Activated T-cell treated with anti-CD3 and anti-CD28 coated beads, Interleukin-2, amount 50 U/mL, for 72 hours (primary cell): ENCODE data around the gene ERC1. TPM values are rescaled to one million over a fixed set of nuclear protein-coding genes. Genes with fewer than 3 reads are reported as not detected.
"Not testable (repeated sequence)": the region's sequence is repeated elsewhere in the genome, so short reads cannot be mapped to it uniquely, and the experiment has no call there.

ENCODE experiments used
- ATAC-seq, 2 donors: fragments of 150-1000 bp; cut with Tn5 transposase; replicated peaks in 1 of 2; 2 replicates each; pipeline ENCODE4 v1.10.0; 2021; ENCODE audit warnings: moderate library complexity in 2 of 2, mild to moderate bottlenecking in 1 of 2
- DNase-seq, 2 donors: peaks; one replicate each; pipeline ENCODE4 v3.0.0; 2021 to 2022; ENCODE audit warnings: mixed read lengths in 1 of 2
- H3K27ac Mint-ChIP-seq: one replicate; pipeline ENCODE4 v1.8.0; 2022; ENCODE audit warnings: mild to moderate bottlenecking, moderate library complexity, mixed read lengths
- H3K27me3 Mint-ChIP-seq: one replicate; pipeline ENCODE4 v1.8.0; 2022; ENCODE audit warnings: low read depth, mixed read lengths
- H3K36me3 Mint-ChIP-seq, 2 donors: one replicate each; pipeline ENCODE4 v1.8.0; 2022; ENCODE audit warnings: mixed read lengths in 2 of 2, mild to moderate bottlenecking in 1 of 2; ENCODE audit not compliant: insufficient read depth in 2 of 2
- H3K4me1 Mint-ChIP-seq: one replicate; pipeline ENCODE4 v1.8.0; 2022; ENCODE audit warnings: low read depth, mixed read lengths
- H3K4me3 Mint-ChIP-seq, 2 donors: one replicate each; pipeline ENCODE4 v1.8.0; 2022; ENCODE audit warnings: mild to moderate bottlenecking in 2 of 2, mixed read lengths in 2 of 2, moderate library complexity in 2 of 2
- H3K9me3 Mint-ChIP-seq, 2 donors: one replicate each; pipeline ENCODE4 v1.8.0; 2022; ENCODE audit warnings: mixed read lengths in 2 of 2
- total RNA-seq, 2 donors: library from RNA; stranded (reverse); gene quantifications; one replicate each; pipeline ENCODE4 v1.2.3, GENCODE V29; 2022

The ERC1 gene
- total RNA-seq, 2 donors from 2014 or later, result 27.5 to 28.9 TPM

DNA sequence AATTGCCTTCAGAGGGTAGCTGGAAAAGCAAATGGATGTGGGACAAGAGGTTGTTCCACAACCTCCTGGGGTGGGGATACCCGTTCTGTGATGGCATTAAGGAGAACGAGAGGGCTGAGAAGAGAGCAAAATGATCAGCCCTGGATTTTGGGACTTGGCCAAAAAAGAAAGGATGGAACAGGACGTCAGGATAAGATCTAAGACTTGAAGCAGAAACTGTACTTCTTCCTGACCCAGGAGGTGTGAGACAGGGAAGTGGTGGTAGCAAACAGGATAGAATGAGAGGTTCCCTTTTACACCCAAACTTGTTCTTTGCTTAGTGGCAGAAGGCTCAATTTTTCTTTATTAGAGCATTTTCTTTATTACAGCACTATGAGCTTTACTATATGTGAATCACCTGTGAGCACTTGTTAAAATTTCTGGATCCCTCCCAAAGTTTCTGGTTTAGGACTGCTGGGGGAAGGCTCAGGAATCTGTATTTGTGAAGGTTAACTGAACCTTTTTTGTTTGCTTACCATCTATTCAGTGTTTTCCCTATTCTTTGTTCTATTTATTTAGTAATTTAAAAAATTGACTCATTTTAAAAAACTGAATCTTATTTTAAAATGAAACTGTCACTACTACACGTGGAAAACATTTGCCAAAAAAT is 59.2 kb downstream of the ERC1 start:
- no peak for ATAC-seq
- DNase-seq, result no peak
- no peak overlapping the region for H3K4me3 Mint-ChIP-seq
- H3K4me1 Mint-ChIP-seq, result no peaks in the 10 kb centered on the region
- H3K27me3 Mint-ChIP-seq, result no peaks in the 10 kb centered on the region
- H3K36me3 Mint-ChIP-seq, result no peaks in the 10 kb centered on the region
- H3K27ac Mint-ChIP-seq, result no peak overlapping the region
- no peaks in the 10 kb centered on the region for H3K9me3 Mint-ChIP-seq

DNA sequence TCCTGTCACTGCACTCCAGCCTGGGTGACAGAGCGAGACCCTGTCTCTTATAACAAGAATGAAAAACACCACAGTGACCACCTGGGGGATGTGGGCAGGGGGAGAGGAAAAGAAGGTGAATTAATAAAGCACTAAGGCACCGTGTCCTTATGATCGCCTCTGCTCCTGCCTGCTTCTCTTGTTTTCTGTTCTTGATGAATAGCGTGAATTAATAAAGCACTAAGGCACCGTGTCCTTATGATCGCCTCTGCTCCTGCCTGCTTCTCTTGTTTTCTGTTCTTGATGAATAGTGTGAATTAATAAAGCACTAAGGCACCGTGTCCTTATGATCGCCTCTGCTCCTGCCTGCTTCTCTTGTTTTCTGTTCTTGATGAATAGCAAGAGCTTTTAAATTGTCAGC is 60.6 kb downstream of the ERC1 start:
- ATAC-seq, H3K9me3 Mint-ChIP-seq, H3K27ac Mint-ChIP-seq, H3K4me1 Mint-ChIP-seq, DNase-seq, H3K36me3 Mint-ChIP-seq, H3K4me3 Mint-ChIP-seq, H3K27me3 Mint-ChIP-seq: not testable (repeated sequence)

DNA sequence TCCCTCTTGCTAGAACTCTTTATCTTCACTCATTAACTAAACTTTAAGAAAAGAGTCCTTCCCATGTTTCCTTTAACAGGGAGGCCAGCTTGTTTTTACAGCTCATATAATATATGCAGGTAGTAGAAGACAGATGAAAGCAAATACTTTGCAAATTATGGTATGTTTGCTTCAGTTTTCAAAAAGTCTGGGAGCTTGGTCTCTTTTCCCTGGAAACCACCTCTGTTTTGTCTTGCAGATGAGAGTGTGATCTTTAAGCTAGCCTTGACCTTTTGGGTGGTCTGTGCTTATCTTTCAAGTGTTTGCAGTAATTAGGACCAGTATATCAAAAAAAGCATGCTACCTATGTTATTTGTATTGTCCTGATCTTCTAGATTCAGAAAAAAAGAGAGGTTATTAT is 62.7 kb downstream of the ERC1 start:
- H3K9me3 Mint-ChIP-seq, result peaks cover 3 to 6% of the 10 kb centered on the region in 2 donors
- no peak overlapping the region for H3K4me3 Mint-ChIP-seq
- no peaks in the 10 kb centered on the region for H3K27me3 Mint-ChIP-seq
- H3K36me3 Mint-ChIP-seq, result peaks cover 3 to 9% of the 10 kb centered on the region in 2 donors
- no peak for ATAC-seq
- no peak overlapping the region for H3K27ac Mint-ChIP-seq
- no peak for DNase-seq
- H3K4me1 Mint-ChIP-seq, result no peaks in the 10 kb centered on the region

DNA sequence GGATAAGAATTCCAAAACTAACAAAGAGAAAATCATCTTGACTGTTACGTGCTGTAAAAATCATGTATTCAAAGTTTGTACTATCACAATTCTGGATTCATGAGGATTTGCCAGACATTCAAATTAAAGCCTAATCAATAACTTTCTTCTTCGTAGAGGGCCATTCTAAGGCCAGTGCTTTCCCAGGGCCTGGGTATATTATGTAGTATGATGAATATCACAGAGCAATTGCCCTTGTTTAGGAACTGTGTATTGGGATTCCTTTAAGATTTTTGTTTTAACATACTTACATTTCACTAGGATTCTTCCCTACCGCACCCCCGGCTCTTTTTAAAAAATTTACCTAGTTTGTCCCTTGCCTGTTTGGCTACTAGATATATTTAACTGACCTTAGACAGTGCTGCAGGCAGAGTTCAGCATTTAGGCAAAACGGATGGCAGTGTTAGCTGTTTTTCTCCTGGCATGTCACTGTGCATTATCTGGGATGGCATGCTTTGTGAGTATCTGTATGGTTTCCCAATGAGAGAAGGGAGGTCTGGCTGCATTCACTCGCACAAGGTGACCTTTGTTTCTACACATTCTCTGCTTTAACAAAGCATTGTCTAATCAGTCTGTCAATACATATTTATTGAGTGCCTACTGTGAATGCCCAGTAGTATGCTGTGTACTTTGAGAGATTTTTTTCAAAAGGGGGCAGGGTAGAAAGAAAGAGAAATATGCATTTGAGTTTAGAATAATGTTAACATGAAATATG is 63.3 kb downstream of the ERC1 start:
- ATAC-seq, result no peak
- Mint-ChIP-seq H3K4me1 (no peaks in the 10 kb centered on the region), H3K4me3 (no peak overlapping the region), H3K27ac (no peak overlapping the region), H3K36me3 (peaks cover 7 to 15% of the 10 kb centered on the region in 2 donors), H3K27me3 (no peaks in the 10 kb centered on the region), H3K9me3 (peaks cover 5 to 10% of the 10 kb centered on the region in 2 donors)
- DNase-seq, result no peak

DNA sequence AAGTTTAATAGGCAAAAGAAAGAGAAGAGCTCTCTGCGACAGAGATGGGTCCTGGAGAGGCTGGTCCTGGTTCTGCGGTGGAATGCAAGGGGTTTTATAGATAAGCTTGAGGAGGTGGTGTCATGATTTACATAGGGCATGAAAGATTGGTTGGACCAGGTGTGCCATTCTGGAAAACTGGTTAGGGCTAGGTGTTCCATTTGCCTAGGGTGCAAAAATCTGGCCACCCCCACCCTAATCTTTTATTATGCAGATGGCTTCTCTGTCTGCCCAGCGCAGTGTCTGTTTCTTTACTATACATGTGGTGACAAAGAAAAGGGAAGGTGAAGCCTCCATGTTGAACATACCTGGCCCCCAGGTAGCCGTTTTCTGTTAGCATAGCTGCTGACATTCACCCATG is 65.4 kb downstream of the ERC1 start:
- H3K27me3 Mint-ChIP-seq, result no peaks in the 10 kb centered on the region
- H3K4me3 Mint-ChIP-seq, result no peak overlapping the region
- peaks cover 13 to 15% of the 10 kb centered on the region in 2 donors for H3K9me3 Mint-ChIP-seq
- no peak for ATAC-seq
- H3K36me3 Mint-ChIP-seq, result peaks cover 13 to 22% of the 10 kb centered on the region in 2 donors
- H3K4me1 Mint-ChIP-seq, result no peaks in the 10 kb centered on the region
- no peak overlapping the region for H3K27ac Mint-ChIP-seq
- DNase-seq, result no peak

DNA sequence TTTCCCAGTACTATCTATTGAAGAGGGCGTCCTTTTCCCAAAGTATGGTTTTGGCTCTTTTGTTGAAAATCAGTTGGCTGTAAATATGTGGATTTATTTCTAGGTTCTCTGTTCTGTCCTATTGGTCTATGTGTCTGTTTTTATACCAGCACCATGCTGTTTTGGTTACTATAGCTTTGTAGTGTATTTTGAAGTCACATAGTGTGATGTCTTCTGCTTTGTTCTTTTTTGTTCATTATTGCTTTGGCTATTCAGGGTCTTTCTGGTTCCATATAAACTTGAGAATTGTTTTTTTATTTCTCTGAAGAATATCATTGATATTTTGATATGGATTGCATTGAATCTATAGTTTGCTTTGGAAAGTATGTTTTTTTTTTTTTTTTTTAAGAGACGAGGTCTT is 67.4 kb downstream of the ERC1 start:
- Mint-ChIP-seq H3K27ac (no peak overlapping the region), H3K36me3 (peaks cover 18 to 28% of the 10 kb centered on the region in 2 donors), H3K9me3 (peaks cover 14 to 18% of the 10 kb centered on the region in 2 donors), H3K4me3 (no peak overlapping the region), H3K4me1 (no peaks in the 10 kb centered on the region), H3K27me3 (no peaks in the 10 kb centered on the region)
- no peak for ATAC-seq
- no peak for DNase-seq

DNA sequence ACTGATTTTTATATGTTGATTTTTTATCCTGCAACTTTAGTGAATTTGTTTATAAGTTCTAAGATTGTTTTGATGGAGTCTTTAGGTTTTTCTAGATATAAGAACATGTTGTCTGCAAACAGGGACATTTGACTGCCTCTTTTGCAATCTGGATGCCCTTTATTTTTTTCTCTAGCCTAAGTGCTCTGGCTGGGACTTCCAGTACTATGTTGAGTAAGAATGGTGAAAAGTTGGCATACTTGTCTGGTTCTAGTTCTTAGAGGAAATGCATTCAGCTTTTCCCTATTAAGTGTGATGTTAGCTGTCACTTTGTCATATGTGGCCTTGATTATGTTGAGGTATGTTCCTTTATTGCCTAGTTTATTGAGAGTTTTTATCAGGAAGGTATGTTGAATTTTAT is 68.1 kb downstream of the ERC1 start:
- Mint-ChIP-seq H3K36me3 (peaks cover 24 to 34% of the 10 kb centered on the region in 2 donors), H3K9me3 (peaks cover 17 to 23% of the 10 kb centered on the region in 2 donors)

DNA sequence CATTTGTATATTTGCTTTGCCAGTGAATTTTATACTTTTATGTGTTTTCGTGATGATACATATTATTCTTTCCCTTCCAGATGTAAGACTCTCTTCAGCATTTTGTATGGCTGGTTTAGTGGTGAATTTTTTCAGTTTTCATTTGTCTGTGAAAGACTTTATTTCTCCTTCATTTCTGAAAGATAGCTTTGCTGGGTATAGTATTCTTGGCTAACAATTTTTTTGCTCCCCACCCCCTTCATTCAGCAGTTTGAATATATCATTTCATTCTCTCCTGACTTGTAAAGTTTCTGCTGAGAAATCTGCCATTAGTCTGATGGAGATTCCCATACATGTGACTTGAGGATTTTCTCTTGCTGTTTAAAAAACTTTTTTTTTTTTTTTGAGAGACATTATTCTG is 72.8 kb downstream of the ERC1 start:
- Mint-ChIP-seq H3K4me1 (no peaks in the 10 kb centered on the region), H3K9me3 (peaks cover 15 to 16% of the 10 kb centered on the region in 2 donors), H3K27me3 (no peaks in the 10 kb centered on the region), H3K27ac (no peak overlapping the region), H3K4me3 (no peak overlapping the region), H3K36me3 (peaks cover 21 to 41% of the 10 kb centered on the region in 2 donors)
- DNase-seq (no peak), ATAC-seq (no peak)

More for the DNA sequence above, 68.1 kb downstream of the ERC1 start:
- no peak overlapping the region for H3K4me3 Mint-ChIP-seq
- H3K27me3 Mint-ChIP-seq, result no peaks in the 10 kb centered on the region
- H3K4me1 Mint-ChIP-seq, result no peaks in the 10 kb centered on the region
- DNase-seq (no peak), ATAC-seq (no peak)
- H3K27ac Mint-ChIP-seq, result no peak overlapping the region

DNA sequence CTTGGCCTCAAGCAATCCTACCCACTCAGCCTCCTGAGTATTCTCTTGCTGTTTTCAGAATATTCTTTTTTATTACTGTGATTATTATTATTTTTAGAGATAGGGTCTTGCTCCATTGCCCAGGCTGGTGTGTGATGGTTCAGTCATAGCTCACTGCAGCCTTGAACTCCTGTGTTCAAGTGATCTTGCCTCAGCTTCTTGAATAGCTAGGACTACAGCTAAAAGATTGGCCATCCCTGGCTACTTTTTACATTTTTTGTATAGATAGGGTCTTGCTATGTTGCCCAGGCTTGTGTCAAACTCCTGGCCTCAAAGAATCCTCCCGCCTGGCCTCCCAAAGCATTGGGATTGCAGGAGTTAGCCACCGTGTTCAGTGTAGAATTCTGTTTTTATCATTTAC is 73.3 kb downstream of the ERC1 start:
- DNase-seq (no peak), ATAC-seq (no peak)
- Mint-ChIP-seq H3K27ac (no peak overlapping the region), H3K27me3 (no peaks in the 10 kb centered on the region), H3K9me3 (peaks cover 13% of the 10 kb centered on the region in 2 donors), H3K36me3 (peaks cover 19 to 36% of the 10 kb centered on the region in 2 donors), H3K4me1 (no peaks in the 10 kb centered on the region), H3K4me3 (no peak overlapping the region)

DNA sequence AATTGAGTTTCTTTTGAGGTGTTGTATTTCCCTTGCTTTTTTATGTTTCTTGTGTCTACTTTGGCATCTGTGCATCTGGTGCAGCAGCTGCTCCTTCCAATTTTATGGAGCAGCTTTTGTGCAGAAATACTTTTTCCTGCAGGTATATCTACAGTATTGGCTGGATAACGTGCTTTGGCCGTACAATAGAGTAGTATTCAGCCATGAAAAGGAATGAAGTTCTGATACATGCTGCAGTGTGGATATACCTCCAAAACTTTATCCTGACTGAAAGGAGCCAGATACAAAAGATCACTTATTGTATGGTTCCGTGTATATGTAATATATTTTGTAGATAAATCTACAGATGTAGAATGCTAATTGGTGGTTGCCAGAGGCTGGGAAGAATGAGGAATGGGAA is 74.6 kb downstream of the ERC1 start:
- Mint-ChIP-seq H3K9me3 (peaks cover 8 to 10% of the 10 kb centered on the region in 2 donors), H3K4me1 (peaks cover 3% of the 10 kb centered on the region), H3K27me3 (no peaks in the 10 kb centered on the region), H3K27ac (no peak overlapping the region), H3K36me3 (peaks cover 16 to 30% of the 10 kb centered on the region in 2 donors), H3K4me3 (no peak overlapping the region)
- ATAC-seq (no peak), DNase-seq (no peak)

DNA sequence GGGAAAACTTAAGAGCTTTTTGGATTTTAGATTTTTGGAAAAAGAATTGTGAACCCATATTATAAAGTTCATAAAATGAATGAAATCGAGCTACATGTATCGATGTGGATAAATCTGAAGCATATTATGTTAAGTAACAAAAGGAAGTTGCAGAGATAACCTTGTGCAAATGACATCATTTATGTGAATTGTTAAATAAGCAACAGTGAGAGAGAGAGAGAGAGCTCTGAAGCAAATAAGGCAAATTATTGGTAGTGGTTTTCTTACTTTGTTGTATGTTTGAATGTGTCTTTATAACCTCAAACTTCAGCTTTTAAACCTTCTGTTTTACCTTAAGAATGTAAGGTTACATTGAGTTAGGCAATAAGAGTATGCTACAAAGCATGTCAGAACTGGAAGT is 78.8 kb downstream of the ERC1 start:
- ATAC-seq, result no peak
- H3K36me3 Mint-ChIP-seq, result peaks cover 0 to 10% of the 10 kb centered on the region in 2 donors
- H3K9me3 Mint-ChIP-seq, result peaks cover 0 to 1% of the 10 kb centered on the region in 2 donors
- H3K4me3 Mint-ChIP-seq, result no peak overlapping the region
- peaks cover 14% of the 10 kb centered on the region for H3K4me1 Mint-ChIP-seq
- no peaks in the 10 kb centered on the region for H3K27me3 Mint-ChIP-seq
- H3K27ac Mint-ChIP-seq, result no peak overlapping the region
- no peak for DNase-seq

DNA sequence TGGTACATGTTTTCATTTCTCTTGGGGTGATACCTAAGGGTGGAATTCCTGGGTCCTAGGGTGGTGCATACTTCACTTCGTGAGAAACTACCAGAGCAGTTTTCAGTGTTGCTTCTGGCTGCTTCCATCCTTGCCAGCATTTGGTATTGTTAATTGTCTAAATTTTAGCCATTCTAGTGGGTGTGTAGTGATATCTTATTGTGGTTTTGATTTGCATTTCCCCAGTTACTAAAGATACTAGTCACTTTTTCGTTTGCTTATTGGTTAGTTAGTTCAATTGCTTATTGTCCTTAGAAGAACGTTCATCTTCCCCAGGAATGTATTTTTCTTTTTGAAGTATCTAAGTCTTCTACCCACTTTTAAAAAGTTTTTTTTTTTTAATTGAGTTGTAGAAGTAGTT is 80.2 kb downstream of the ERC1 start:
- no peaks in the 10 kb centered on the region for H3K9me3 Mint-ChIP-seq
- H3K4me1 Mint-ChIP-seq, result peaks cover 18% of the 10 kb centered on the region
- DNase-seq (no peak), ATAC-seq (no peak)
- H3K27ac Mint-ChIP-seq, result no peak overlapping the region
- H3K27me3 Mint-ChIP-seq, result no peaks in the 10 kb centered on the region
- no peaks in the 10 kb centered on the region for H3K36me3 Mint-ChIP-seq
- H3K4me3 Mint-ChIP-seq, result no peak overlapping the region

DNA sequence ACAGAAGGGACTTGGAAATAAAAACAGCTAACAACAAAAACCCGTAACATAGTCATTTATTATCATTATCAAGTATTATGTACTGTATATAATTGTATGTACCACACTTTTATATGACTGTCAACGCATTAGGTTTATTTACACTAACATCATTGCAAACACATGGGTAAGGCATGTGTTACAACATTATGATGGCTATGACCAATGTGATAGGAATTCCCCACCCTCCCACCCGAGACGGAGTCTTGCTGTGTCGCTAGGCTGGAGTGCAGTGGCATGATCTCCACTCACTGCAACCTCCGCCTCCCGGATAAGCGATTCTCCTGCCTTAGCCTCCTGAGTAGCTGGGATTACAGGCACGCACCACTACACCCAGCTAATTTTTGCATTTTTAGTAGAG is 82.6 kb downstream of the ERC1 start:
- peaks cover 18% of the 10 kb centered on the region for H3K4me1 Mint-ChIP-seq
- H3K27me3 Mint-ChIP-seq, result no peaks in the 10 kb centered on the region
- no peak for ATAC-seq
- DNase-seq, result no peak
- H3K4me3 Mint-ChIP-seq, result no peak overlapping the region
- H3K27ac Mint-ChIP-seq, result no peak overlapping the region
- H3K9me3 Mint-ChIP-seq, result no peaks in the 10 kb centered on the region
- H3K36me3 Mint-ChIP-seq, result no peaks in the 10 kb centered on the region
